Fibroblast of lung (primary cell): ENCODE measurements around the gene LPCAT1. TPM values are rescaled to one million over a fixed set of nuclear protein-coding genes. Genes with fewer than 3 reads are reported as not detected.

Experiments
- DNase-seq, 2 donors: peaks; one replicate each; pipeline versions ENCODE4 v3.0.0 to v3.0.0-alpha.2; 2010; ENCODE audit warnings: low read depth in 2 of 2
- H2AFZ ChIP-seq: 2 replicates; pipeline ENCODE4 v1.5.1; 2012; ENCODE audit warnings: low read length, control low read depth, inconsistent platforms
- H3K27ac ChIP-seq: 2 replicates; pipeline ENCODE4 v1.5.1; 2011; ENCODE audit warnings: low read length, control low read depth; ENCODE audit not compliant: insufficient read depth
- H3K27me3 ChIP-seq: 2 replicates; pipeline ENCODE4 v1.5.1; 2011; ENCODE audit warnings: mild to moderate bottlenecking, low read length; ENCODE audit not compliant: control insufficient read depth, insufficient read depth
- H3K36me3 ChIP-seq: 2 replicates; pipeline ENCODE4 v1.5.1; 2011; ENCODE audit warnings: low read length; ENCODE audit not compliant: control insufficient read depth, insufficient read depth
- H3K4me1 ChIP-seq: 2 replicates; pipeline ENCODE4 v1.5.1; 2011; ENCODE audit warnings: low read length; ENCODE audit not compliant: control insufficient read depth, insufficient read depth; ENCODE audit errors: extremely low read depth
- H3K4me2 ChIP-seq: 2 replicates; pipeline ENCODE4 v1.5.1; 2011; ENCODE audit warnings: low read length, control low read depth; ENCODE audit not compliant: insufficient read depth; ENCODE audit errors: extremely low read depth
- H3K4me3 ChIP-seq, 4 experiments: fragments of 200-600 bp in 1 of 4; sonication (generic) in 1 of 4; replicated peaks in 1 of 4; 2 replicates each; pipeline ENCODE4 v1.5.1; 2011 to 2016; ENCODE audit warnings: low read length in 4 of 4, low read depth in 3 of 4, mild to moderate bottlenecking in 3 of 4, control low read depth in 2 of 4, inconsistent platforms in 1 of 4, mixed read lengths in 1 of 4; ENCODE audit not compliant: insufficient read depth in 1 of 4; ENCODE audit errors: control extremely low read depth in 1 of 4
- H3K79me2 ChIP-seq: 2 replicates; pipeline ENCODE4 v1.5.1; 2012; ENCODE audit warnings: mild to moderate bottlenecking, low read length, inconsistent platforms; ENCODE audit not compliant: control insufficient read depth, insufficient read depth
- H3K9ac ChIP-seq: 2 replicates; pipeline ENCODE4 v1.5.1; 2011; ENCODE audit warnings: mild to moderate bottlenecking, low read length, control low read depth; ENCODE audit not compliant: insufficient read depth
- H3K9me3 ChIP-seq: 2 replicates; pipeline ENCODE4 v1.5.1; 2012; ENCODE audit warnings: low read depth, low read length; ENCODE audit not compliant: control insufficient read depth, insufficient read depth
- H4K20me1 ChIP-seq: 2 replicates; pipeline ENCODE4 v1.5.1; 2011; ENCODE audit warnings: low read length; ENCODE audit not compliant: control insufficient read depth, insufficient read depth; ENCODE audit errors: extremely low read depth
- CTCF ChIP-seq, 2 donors: IDR thresholded peaks in 1 of 2; conservative IDR thresholded peaks in 1 of 2; 1 replicate in 1 of 2; 2 replicates in 1 of 2; pipeline ENCODE4 v1.5.1; 2011 to 2012; ENCODE audit warnings: low read length in 2 of 2, control low read depth in 1 of 2, inconsistent platforms in 1 of 2, low read depth in 1 of 2, mild to moderate bottlenecking in 1 of 2
- EZH2 ChIP-seq: IDR thresholded peaks from 2 replicates; pipeline ENCODE4 v1.5.1; 2012; ENCODE audit warnings: low read length, control low read depth, mild to moderate bottlenecking; ENCODE audit errors: missing control alignments
- polyA plus RNA-seq, 2 donors: library from polyadenylated mRNA; depleted of rRNA in 1 of 2; stranded (reverse) in 1 of 2; unstranded in 1 of 2; fragments of >200 nt; gene quantifications; 2 replicates each; pipeline ENCODE4 v1.2.1, GENCODE V29; 2011 to 2012; ENCODE audit warnings: missing spikeins in 1 of 2
- total RNA-seq: library from RNA; depleted of rRNA; stranded (reverse); fragments of >200 nt; gene quantifications from 2 replicates; pipeline ENCODE4 v1.2.1, GENCODE V29; 2014

Gene LPCAT1
- total and polyA plus RNA-seq, 2 donors (not counting 1 experiment from before 2014, with no cell fraction given), result 50.8 to 65.2 TPM

- Histone ChIP-seq H3K4me3 (no peak overlapping the region), H3K9ac (no peak overlapping the region), H3K36me3 (no peaks in the 10 kb centered on the region), H4K20me1 (no peaks in the 10 kb centered on the region), H3K4me2 (no peak overlapping the region), H3K27ac (no peak overlapping the region), H3K79me2 (no peaks in the 10 kb centered on the region), H3K27me3 (no peaks in the 10 kb centered on the region), H2AFZ (no peak overlapping the region), H3K9me3 (no peaks in the 10 kb centered on the region), H3K4me1 (no peaks in the 10 kb centered on the region)
- no peak for TF ChIP-seq CTCF (conservative IDR thresholded peaks at IDR 0.05 in 1 of 2, IDR thresholded peaks at IDR 0.05 in 1 of 2; ENCODE audit: low read depth in 1 of 2, low read length in 2 of 2)
- no peak for DNase-seq
Measured at GRCh38 chr5:1419476-1420210, 104.1 kb downstream of the LPCAT1 start.

GRCh38 chr5:1418921-1419280 is 104.9 kb downstream of the LPCAT1 start:
- no peak for TF ChIP-seq EZH2
- TF ChIP-seq CTCF (conservative IDR thresholded peaks at IDR 0.05 in 1 of 2, IDR thresholded peaks at IDR 0.05 in 1 of 2; ENCODE audit: low read depth in 1 of 2, low read length in 2 of 2), result no peak
- DNase-seq, result no peak

DNA sequence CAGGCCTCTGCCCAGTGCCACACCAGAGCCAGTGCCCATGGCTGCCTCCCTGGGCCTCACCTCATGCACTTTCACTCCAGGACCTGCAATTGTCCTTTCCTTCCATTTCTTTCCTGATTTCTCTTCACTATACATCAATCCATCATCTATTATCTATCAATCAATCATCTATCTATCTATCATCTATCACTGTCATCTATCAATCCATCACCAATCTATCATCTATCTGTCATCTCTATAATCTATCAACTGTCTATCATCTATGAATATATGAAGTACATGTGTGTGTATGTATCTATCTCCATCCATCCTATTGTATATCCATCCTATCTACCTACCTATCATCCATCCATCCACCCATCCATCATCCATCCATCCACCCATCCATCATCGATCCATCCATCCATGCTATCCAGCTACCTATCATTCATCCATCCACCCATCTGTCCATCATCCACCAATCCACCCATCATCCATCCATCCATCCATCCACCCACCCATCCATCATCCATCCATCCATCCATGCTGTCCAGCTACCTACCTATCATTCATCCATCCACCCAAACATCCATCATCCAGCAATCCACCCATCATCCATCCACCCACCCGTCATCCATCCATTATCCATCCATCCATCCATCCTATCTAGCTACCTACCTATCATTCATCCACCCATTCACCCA is 105.4 kb downstream of the LPCAT1 start:
- Histone ChIP-seq H3K4me3 (no peak overlapping the region), H3K79me2 (no peaks in the 10 kb centered on the region), H3K9ac (no peak overlapping the region), H4K20me1 (no peaks in the 10 kb centered on the region), H3K4me1 (no peaks in the 10 kb centered on the region), H2AFZ (no peak overlapping the region), H3K36me3 (no peaks in the 10 kb centered on the region), H3K9me3 (no peaks in the 10 kb centered on the region), H3K27me3 (no peaks in the 10 kb centered on the region), H3K4me2 (no peak overlapping the region), H3K27ac (no peak overlapping the region)
- DNase-seq, result no peak
- TF ChIP-seq CTCF (conservative IDR thresholded peaks at IDR 0.05 in 1 of 2, IDR thresholded peaks at IDR 0.05 in 1 of 2; ENCODE audit: low read depth in 1 of 2, low read length in 2 of 2), result no peak
- no peak for TF ChIP-seq EZH2

More at GRCh38 chr5:1418921-1419280, 104.9 kb downstream of the LPCAT1 start:
- Histone ChIP-seq H2AFZ (no peak overlapping the region), H3K9me3 (no peaks in the 10 kb centered on the region), H3K4me3 (no peak overlapping the region), H4K20me1 (no peaks in the 10 kb centered on the region), H3K79me2 (no peaks in the 10 kb centered on the region), H3K27ac (no peak overlapping the region), H3K36me3 (no peaks in the 10 kb centered on the region), H3K4me1 (no peaks in the 10 kb centered on the region), H3K9ac (no peak overlapping the region), H3K4me2 (no peak overlapping the region), H3K27me3 (no peaks in the 10 kb centered on the region)
